Left ventricle myocardium superior (tissue), 1 donor: Measurements from ENCODE around the gene BANP. TPM values are rescaled to one million over a fixed set of nuclear protein-coding genes. Genes with fewer than 3 reads are reported as not detected.
"Not testable (repeated sequence)": the region's sequence is repeated elsewhere in the genome, so short reads cannot be mapped to it uniquely, and the experiment has no call there.

Source experiments
- ATAC-seq: fragments of 200-7000 bp; cut with Tn5 transposase; one replicate; pipeline ENCODE4 v1.9.1; 2020; ENCODE audit warnings: mild to moderate bottlenecking, moderate library complexity
- DNase-seq: peaks from one replicate; pipeline ENCODE4 v3.0.0-alpha.2; 2020
- intact Hi-C: fragments of 100-400 bp; cut with micrococcal nuclease; formaldehyde crosslinking; loops from one replicate; pipeline ENCODE4 v1.11.0; 2022
- total RNA-seq: library from RNA; stranded (reverse); fragmentation: NEBNext Ultra II Directional; extraction: Animal tissue kit (Norgen Biotek cat#: 25700); gene quantifications from one replicate; pipeline ENCODE4 v1.2.1, GENCODE V29; 2021
- donor health status: DM: no; HTN: yes; CAD: no; lungs with severe emphysema.

BANP gene
- total RNA-seq, 1 donor from 2014 or later: 15.5 TPM

GRCh38 chr16:87960296-87960695, 9.1 kb downstream of the BANP start:
- no peak for DNase-seq
- ATAC-seq: no peak
- intact Hi-C loops: no loop called here

- DNase-seq: no peak
- no peak for ATAC-seq
- intact Hi-C loops: no loop called here
Observed at GRCh38 chr16:87960852-87961251, 9.6 kb downstream of the BANP start.

DNA sequence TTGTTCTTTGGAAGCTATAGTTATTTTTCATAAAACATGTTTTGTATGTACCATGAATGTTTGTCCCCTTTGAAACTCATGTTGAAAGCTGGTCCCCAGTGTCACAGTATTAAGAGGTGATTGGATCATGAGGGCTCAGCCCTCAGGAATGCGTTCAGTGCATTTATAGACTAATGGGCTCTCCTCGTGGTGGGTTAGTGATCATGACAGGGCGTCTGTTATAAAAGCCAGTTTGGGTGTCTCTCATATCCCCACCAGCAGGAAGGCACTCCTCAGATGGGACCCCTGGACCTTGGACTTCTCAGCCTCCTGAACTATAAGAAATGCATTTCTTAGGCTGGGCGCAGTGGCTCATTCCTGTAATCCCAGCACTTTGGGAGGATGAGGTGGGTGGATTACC, 10.4 kb downstream of the BANP start:
- DNase-seq (no peak), ATAC-seq (no peak)
- intact Hi-C loops: no loop called here

DNA sequence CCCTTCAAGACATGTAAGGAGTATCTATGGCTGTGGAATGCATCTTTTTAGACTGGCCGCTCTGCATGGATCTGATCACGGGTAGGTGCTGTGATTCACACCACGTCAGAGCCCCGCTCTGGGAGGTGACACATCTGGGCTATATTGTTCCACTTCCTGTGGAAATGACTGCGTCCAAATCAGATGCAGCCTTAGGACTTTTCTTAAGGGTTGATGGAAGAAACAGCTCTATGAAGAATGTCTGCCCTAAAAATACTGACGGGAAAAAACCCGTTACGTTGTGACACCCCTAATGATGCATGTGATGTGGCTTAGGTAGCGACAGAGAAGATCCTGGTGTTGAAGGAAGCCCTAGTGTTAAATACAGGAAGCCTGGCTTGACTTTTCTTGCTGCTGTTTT, 12.2 kb downstream of the BANP start:
- peak; percentile 15 for ATAC-seq
- no peak for DNase-seq
- intact Hi-C loops: no loop called here

GRCh38 chr16:87964049-87964659, 12.9 kb downstream of the BANP start:
- intact Hi-C loops: no loop called here
- no peak for ATAC-seq
- no peak for DNase-seq

- intact Hi-C loops: no loop called here
- DNase-seq: no peak
- ATAC-seq: no peak
Observed at GRCh38 chr16:87965417-87965816, 14.2 kb downstream of the BANP start.

- intact Hi-C loops: no loop called here
- ATAC-seq (peak; percentile 77), DNase-seq (no peak)
Observed at GRCh38 chr16:87966064-87966645, 14.9 kb downstream of the BANP start.

- no peak for DNase-seq
- ATAC-seq: peak; percentile 60
- intact Hi-C loops: no loop called here
Observed at GRCh38 chr16:87966685-87967185, 15.5 kb downstream of the BANP start.

DNA sequence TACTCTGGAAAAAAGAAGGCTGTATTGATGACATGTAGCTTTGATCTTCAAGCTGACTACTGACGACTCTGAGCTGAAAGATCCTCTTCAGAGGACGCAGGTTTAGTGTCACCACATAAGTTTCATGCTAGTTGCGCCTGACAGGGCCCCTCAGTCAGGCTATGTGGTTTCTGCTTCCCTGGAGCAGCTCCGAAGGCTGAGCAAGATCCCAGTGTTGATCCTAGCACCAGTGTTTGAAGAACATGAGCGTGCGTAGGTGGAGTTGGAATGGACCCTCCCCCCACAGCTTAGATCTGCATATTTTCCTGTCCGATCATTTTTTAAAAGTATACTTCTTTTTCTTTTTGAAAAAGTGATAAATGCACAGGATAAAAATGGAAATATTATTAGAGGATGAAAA, 17.3 kb downstream of the BANP start:
- ATAC-seq: no peak
- intact Hi-C loops: no loop called here
- no peak for DNase-seq

- intact Hi-C loops: no loop called here
- ATAC-seq (no peak), DNase-seq (no peak)
Observed at GRCh38 chr16:87970186-87970585, 19.0 kb downstream of the BANP start.

DNA sequence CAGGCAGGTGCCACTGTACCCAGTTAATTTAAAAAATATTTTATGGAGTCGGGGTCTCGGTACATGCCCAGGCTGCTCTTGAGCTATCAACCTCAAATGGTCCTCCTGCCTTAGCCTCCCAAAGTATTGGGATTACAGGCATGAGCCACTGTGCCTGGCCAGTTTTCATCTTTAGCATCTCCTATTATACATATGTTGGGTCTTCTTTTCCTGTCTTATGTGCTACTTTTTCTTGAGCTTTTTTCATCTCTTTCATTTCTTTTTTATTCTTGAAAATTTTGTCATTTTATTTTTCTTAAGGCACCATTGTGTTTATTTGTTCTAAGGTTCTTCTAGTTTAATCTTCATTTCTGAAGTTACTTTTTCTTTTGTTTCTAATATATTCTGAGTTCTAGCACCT, 20.7 kb downstream of the BANP start:
- intact Hi-C loops: no loop called here
- DNase-seq (no peak), ATAC-seq (no peak)

- no peak for ATAC-seq
- no peak for DNase-seq
- intact Hi-C loops: no loop called here
Observed at GRCh38 chr16:87973717-87974116, 22.5 kb downstream of the BANP start.

- DNase-seq: no peak
- intact Hi-C loops: no loop called here
- no peak for ATAC-seq
Observed at GRCh38 chr16:87974178-87974577, 22.9 kb downstream of the BANP start.

GRCh38 chr16:87976665-87977064, 25.4 kb downstream of the BANP start:
- intact Hi-C loops: no loop called here
- DNase-seq: no peak
- no peak for ATAC-seq

DNA sequence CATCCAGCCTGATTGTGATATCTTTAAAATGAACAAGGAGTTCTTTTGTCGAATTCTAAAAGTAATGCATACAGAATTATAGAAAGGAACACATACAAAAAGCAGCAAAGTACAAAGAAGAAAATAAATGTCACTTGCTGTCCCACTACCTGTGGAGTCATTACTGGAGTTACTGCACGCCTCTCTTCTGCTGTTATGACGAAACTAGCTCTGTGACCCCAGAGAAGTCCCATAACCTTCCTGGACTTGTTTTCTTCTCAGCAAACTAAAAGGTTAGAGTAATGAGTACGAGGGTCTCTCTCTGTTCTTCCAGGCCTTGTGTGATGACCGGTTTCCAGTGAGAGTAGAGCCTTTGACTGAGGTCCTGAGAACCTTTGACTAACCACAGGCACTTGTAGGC, 26.9 kb downstream of the BANP start:
- intact Hi-C loops: no loop called here
- ATAC-seq: no peak
- no peak for DNase-seq

GRCh38 chr16:87979352-87979751, 28.1 kb downstream of the BANP start:
- intact Hi-C loops: no loop called here
- ATAC-seq: peak; percentile 93
- DNase-seq: peak; percentile 64

- ATAC-seq, DNase-seq, intact Hi-C loops: not testable (repeated sequence)
Observed at GRCh38 chr16:87979911-87980630, 28.8 kb downstream of the BANP start.

DNA sequence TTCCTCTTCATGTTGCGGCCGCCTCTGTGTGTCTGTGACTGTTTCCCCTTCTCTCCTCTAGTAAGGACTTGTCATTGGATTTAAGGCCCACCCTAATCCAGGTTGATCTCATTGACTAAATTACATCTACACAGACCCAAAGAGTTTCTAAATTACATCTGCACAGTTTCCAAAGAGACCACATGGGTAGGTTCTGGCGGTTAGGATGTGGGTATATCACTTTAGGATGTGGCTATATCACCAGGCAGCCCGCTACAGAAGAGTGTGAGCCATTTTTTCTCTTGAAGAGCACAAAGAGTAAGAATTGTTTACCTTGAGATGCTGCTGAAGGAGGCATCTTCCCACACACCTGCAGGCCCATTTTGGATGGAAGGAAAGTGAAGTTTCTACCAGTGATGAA, 30.1 kb downstream of the BANP start:
- intact Hi-C loops, DNase-seq, ATAC-seq: not testable (repeated sequence)

- intact Hi-C loops: no loop called here
- DNase-seq (no peak), ATAC-seq (no peak)
Observed at GRCh38 chr16:87982581-87983041, 31.4 kb downstream of the BANP start.

- intact Hi-C loops, DNase-seq: not testable (repeated sequence)
- ATAC-seq: peak; percentile 81
Observed at GRCh38 chr16:87983072-87983736, 32.0 kb downstream of the BANP start.
